Measurements from ENCODE around the gene CROCC2.
"Not testable (repeated sequence)": the region's sequence is repeated elsewhere in the genome, so short reads cannot be mapped to it uniquely, and the experiment has no call there.

CROCC2 gene

DNA sequence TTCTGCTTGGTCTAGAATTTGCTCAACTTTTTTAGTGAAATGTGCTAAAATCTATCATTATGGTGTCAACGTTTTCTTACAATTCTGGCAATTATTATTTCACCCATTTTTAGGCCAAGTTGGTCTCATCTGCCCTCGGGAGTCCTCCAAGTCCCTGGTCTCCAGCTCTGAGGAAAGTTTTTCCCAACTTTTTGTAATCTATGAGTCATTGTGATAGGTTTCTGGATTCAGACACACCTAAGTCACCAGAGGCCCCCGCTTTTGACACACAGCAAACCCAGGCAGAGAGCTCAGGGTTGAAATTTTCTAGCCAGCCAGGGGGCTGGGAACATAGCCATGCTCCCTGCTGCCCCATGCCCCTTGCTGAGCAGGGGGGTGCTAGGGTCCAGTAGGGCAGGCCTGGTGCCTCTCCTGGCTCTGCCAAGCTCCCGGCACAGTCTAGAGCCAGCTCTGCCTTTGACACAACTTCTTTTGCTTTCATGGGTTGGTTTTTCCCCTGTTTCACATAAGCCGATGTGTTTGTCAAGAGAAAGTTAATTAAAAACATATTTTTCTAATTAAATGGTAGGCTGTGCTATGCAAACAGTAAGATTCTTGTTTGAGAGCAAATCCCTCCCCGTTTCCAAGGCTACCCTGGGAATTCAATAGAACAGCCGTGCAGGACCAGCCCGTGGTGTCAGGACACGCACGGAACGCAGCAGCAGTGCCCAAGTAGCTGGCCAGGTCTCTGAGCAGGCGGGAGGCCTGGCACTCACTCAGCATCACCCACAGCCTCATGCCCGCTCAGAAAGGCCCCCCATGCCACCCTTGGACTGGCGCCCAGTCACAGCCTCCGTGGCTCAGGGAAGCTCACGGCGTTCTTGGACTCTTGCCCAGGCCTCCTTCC lies 66.7 kb downstream of the CROCC2 start:
- no peak for DNase-seq

DNA sequence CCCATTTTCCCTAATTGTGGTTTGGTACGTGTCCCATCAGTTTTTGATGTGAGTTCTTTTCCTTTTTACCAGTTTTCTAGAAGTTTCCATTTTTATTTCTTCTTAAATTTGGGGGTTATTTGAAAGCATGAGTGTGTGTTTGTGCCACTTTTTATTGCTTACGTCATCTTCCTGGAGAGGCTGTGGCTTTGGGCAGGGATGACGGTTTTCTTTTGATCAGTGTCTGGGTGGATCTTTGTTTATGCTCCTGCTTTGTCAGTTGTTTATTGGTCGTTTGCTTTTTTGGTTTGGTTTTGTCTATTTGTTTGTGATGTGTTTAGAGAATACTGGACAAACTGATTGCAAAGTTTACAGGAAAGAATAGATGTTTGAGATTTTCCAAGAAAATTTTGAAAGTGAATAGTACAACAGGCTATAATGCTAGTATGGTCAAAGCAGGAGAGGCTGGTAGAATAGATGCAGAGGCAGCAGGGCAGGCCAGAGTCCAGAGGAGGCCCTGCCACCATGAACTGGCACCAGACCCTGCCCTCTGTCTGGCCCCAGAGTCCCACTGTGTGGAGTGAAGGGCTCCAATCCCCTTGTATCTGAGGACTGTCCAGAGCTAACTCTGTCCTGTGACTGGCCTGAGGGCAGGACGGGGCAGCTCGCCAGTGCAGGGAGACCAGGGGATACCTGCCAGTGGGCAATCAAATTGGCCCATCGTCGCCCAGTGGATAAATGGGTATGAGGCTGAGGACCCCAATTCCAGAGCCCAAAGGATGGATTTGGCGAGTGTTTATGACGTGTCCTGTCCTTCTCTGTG lies 68.8 kb downstream of the CROCC2 start:
- DNase-seq = no peak

DNA sequence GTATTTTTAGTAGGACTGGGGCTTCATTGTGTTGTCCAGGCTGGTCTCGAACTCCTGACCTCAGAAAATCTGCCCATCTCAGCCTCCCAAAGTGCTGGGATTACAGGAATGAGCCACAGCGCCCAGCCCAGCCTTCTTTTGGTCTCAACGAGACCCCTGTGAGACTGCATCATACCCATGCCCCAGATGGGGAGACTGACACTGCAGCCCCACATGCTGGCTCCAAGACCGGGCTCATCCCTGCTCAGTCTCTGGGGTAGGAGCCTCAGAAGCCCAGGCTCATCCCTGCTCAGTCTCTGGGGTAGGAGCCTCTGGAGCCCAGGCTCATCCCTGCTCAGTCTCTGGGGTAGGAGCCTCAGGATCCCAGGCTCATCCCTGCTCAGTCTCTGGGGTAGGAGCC lies 69.8 kb downstream of the CROCC2 start:
- not testable (repeated sequence) for DNase-seq

DNA sequence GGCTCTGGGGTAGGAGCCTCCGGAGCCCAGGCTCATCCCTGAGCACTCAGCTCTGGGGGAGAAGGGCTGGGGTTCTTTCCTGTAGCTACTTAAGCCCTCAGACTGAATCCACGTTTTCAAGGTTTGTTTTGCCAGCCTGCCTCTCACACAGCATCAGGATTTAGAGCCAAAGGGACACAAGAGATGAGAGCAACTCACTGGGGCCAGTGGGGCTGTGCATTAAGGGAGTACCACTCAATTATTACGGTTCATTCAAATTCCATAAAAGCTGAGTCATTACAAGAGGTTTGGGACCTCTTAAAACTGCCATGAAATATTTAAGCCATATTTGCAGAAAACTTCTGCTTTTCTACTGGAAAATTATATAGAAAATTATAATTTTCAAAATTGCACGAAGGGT lies 75.1 kb downstream of the CROCC2 start:
- no peak for DNase-seq

DNA sequence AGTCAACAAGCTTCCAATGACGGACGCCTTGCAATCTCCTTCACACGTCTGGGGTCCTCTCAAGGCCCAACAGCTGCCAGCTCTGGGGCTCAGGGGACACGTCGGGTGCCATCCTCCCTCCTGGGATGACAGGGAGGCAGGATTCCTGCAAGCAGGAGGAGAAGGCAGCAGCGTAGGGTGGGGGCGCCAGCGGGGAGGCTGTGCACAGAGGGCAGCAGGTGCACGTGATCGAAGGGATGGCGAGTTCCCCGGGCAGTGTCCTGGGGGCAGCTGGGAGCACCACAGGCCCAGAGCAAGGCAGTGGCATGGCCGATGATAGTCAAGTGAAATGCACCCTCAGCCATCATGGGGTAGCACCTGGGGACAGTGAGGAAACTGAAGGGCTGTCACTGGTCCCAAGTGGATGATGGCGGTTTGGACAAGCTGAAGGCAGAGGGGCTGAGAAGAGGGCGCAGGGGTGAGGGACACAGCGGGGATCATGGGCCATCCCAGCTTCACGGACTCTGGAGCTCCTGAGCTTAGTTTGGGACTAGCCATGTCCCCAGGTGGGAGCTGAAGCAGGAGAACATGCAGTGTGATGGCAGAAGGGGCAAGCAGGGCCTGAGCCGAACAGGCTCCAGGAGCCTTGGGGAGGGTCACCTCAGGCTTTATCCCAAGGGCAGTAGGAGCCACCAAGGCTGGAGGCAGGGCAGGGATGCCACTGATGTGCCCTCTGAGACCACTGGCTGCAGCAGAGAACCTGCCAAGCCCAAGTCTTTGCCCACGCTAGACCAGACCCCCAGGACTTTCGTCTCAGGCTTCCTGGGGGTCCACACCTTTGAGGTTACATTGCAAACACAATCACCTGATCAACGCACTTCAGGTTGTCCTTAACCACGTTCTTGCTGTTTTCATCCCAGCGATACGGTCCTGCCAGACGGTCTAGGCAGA lies 76.0 kb downstream of the CROCC2 start:
- no peak for DNase-seq

DNA sequence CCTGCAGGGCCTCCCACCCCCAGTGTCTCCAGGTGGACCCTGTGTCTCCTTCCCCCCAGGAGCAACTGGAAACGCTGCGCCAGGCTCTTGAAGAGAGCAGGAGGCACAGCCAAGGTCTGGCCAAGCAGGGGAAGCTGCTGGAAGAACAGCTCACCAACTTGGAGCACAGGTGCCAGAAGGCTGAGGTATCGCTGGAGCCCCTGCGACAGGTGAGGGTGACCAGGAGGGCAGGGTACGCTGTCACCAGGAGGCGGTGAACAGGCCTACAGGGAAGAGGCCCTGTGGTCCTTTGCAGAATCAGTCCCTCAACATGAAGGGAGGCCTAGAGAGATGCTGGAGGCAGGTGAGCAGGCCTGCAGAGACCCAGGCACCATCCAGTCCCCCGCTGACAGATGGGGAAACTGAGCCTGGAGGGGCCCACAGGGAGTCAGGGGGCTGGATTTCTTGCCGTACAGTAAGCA lies 76.7 kb downstream of the CROCC2 start:
- no peak for DNase-seq

DNA sequence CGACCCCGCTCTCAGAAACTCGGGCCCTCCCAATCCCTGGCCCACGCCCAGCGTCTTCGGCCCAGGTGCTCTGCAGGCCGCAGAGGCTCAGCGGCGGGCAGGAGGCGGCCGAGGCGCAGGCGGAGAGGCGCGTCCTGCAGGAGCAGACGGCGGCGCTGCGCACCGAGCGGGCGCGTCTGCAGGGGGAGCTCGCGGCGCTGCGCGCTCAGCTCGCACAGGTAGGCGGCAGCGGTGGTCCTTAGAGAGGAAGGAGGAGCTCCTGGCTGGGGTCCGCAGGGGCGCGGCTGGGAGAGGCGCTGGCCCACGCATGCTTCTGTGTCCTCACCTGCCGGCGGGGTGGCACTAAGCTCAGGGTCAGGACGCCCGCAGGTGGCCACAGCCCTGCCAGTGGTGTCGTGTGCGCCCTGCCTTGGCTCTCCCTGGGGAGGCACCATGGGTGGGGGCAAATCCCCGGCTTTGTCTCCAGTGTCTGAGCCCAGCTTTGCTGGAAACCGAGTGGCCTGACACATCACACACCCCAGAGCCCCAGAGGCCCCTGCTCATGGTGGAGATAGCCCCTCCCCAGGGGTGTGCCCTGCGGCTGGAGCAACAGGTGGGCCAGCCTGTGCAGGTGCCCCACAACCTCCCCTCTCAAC lies 77.3 kb downstream of the CROCC2 start:
- peak; percentile 21 for DNase-seq

GRCh38 chr2:240983996-240984498 lies 77.9 kb downstream of the CROCC2 start:
- DNase-seq = no peak

DNA sequence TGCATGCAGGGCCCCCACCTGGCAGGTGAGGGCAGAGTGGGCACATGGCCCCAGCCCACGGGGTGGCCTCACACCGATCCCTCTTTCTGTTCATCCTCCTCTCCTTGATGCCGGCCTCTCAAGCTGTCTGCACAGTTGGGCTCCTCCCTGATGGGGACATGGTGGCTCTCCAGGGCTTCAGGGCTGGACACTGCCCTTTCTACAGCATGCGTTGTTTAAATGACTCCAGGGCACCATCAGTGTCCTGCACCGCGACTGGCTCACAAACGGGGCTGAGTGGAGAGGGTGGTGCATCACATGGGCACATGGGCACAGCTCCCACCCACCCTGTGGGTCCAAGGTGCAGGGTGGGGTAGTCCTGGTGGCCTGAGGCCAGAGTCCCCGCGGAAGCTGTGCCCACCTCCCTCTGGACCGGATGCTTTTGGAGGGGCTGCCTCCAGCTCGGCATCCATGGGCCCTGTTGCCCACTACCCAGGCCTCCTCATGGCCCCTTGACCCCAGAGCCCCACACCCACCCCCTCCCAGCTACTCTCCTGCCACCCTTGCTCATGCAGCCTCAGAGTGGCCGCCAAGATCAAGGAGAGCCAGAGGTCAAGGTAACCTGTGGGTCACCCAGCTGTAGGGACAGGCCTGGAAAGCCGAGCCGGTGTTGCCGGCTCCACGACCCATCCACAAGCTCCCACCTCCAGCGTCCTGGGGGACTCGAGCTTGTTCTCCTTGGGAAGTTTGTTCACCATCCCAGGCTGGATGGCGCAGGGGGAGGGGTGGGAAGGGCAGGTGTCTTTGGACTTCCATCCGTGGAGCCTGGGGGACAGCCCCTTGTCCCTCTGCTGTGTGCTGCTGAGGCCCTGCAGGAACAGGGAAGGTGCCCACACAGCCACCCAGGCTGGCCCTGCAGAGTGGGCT lies 80.0 kb downstream of the CROCC2 start:
- no peak for DNase-seq

DNA sequence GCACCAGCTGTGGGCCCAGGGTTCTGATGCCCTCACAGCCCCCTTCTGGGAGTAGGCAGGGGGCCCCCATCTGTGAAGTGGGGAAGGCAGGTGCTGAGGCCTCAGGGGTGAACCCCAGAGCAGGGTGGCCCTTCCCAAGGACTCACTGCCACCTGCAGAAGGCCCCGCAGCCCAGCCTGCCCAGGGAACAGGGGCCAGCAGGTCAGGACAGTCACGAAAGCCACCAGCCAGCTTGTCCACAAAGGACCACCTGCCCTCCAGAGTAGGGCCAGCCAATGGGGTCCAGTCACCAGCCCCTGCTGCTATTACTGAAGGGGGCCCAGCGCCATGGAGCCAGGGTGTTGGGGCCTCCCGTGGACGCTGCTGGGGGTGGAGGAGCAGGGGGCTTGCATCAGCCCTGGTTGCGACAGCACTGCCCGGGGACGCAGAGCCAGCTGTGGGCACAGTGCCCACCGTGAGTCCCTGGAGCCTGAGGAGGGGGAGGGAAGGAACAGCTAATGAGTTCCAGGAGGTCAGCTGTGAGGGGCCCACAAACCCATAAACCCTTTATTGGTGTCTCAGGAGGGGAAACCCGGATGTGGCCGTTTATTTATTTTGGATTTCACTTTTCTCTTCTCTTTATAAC lies 80.8 kb downstream of the CROCC2 start:
- DNase-seq = no peak

DNA sequence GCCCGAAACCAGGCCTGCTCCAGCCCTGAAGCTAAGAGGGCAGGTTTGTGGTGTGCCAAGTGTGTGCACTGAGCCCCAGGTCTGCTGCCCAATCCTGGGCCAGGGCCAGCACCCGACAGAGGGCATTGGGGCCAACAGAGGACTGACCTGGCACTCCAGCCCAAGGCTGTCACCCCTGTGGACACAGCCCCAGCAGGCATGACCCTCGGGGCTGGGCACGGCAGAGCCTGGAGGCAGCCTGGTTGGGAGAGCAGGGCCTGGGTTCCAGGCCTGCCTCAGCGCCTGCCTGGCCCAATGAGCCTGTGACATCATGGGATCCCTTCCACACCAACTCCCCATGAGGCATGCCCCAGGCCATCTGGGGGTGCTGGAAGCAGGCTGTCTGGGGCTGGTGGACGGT lies 81.5 kb downstream of the CROCC2 start:
- no peak for DNase-seq

DNA sequence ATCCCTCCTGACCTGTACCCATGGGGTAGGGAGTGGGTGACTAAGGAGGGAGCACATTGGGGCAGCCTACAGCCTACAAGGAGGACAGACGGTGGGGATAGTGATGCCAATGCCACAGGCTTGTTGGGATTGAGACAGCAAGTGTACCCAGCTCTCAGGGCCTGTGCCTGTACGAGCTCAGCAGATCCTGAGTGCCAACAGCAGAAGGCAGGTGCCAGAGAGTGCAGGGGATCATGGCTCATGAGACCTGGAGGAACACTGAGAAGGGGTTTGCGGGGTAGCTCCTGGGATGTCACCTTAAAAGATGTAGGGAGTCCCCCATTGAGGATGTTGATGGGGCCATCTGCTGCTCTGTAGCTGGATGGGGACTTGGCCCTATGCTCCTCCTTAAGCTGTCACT lies 82.0 kb downstream of the CROCC2 start:
- DNase-seq = no peak

- no peak for DNase-seq
Observed at GRCh38 chr2:240988571-240989271, 82.6 kb downstream of the CROCC2 start.

- no peak for DNase-seq
Observed at GRCh38 chr2:240989451-240990265, 83.5 kb downstream of the CROCC2 start.

DNA sequence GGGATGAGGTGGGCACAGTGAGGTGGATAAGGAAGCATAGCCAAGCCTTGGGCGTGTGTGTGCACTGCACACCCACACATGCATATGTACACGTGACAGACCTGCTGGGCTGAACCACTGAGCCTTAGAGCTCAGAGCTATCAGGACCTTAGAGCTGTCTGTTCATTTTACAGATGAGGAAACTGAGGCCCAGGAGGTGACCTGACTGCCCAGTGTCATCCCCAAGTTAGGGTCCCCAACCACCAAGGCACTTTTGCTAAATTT lies 84.1 kb downstream of the CROCC2 start:
- DNase-seq = no peak

DNA sequence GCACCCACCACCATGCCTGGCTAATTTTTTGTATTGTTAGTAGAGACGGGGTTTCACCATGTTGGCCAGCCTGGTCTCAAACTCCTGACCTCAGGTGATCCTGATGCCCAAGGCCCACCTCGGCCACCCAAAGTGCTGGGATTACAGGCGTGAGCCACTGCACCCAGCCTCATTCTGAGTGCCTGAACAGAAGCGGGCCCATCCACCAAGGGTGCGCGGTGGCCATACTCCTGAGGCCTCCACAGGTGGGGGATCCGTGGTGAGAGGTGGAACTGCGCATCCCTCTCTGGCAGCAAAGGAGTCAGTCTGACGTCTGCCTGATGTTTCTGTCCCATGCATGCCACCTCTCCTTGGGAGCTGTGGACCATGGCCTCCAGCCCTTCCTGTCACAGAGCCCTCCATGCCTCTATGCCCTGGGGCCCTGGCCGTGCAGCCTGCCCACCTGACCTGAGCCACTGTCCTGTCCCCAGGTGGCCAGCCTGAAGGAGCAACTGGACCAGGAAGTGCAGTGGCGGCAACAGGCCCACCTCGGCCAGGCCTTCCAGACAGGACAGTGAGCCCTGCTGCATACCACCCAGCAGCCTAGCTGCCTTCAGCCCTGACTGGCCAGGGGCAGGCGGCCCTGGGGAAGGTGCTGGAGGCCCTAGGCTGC lies 84.7 kb downstream of the CROCC2 start:
- DNase-seq = no peak

DNA sequence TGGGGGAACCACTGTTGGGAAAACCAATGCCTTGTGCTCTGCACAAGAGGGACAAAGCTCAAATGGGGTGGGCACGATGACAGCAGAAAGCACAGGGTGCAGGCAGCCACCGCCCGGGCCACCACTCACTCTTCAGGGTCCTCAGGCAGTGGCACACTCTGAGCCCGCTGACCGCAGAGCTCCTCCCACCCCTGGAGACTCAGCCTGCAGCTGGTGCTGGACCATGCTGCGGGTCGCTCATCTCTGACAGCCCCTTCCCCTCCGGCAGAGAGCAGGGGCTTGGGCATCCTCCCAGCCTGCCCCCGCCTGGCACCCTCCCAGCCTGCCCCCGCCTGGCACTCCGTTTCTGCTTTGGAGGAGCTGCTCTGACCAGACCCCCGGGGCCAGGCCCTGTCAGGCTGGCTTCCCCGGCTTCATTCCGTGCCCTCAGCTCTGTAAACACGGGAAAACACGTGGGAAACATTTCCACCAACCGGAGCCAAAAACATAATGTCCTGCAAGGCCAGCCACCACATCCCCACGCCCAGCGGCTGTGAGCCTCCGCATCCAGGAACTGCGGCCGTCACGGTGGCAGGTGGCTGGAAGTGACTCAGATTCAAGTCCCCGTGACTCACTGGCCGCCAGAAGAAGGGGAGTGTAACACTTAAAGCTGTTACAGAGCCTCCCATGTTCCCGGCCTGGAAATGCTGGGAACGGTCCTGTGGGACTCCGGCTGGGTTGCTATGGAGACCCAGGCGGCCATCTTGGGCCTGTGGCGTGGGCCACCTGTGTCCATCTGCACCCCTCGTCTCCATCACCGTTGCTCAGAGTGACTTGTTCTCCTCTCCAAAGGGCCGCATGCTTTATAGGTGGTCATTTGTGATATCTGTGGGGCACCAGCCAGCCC lies 85.5 kb downstream of the CROCC2 start:
- DNase-seq = no peak

All from activated CD4-positive, alpha-beta T cell treated with anti-CD3 and anti-CD28 coated beads, Interleukin-2, amount 50 U/mL, for 1 hour (primary cell).